ENCODE data around the gene LRP1. TPM values are rescaled to one million over a fixed set of nuclear protein-coding genes. Genes with fewer than 3 reads are reported as not detected.

Gene LRP1
- total and polyA plus RNA-seq, 2 of the 4 experiments (the other 2 are of a cell fraction) = 73.1 to 142 TPM

- H3K9ac ChIP-seq (ENCODE audit: low read depth, low read length) = no peak overlapping the region
- no peak overlapping the region for H3K56ac ChIP-seq (ENCODE audit: extremely low read depth, insufficient read depth, low read length)
- in situ Hi-C loops (cut with MboI; ENCODE audit: low sequenced_read_pairs) (no loop called here), intact Hi-C loops (cut with micrococcal nuclease) (no loop called here), dilution Hi-C loops (cut with HindIII; ENCODE audit: low sequenced_read_pairs, unreplicated experiment) (no loop called here)
- H3K23ac ChIP-seq (ENCODE audit: low read depth, low read length) = no peak overlapping the region
- no peak overlapping the region for H4K8ac ChIP-seq (ENCODE audit: low read depth in 2 of 2, low read length in 2 of 2)
- H4K91ac ChIP-seq (ENCODE audit: insufficient read depth, low read depth, low read length) = no peak overlapping the region
- ATAC-seq (ENCODE audit: low read depth) (no peak), DNase-seq (no peak)
- H3K27me3 ChIP-seq (ENCODE audit: control insufficient read depth, insufficient read depth, low read length) = no peaks in the 10 kb centered on the region
- no peak overlapping the region for H2BK15ac ChIP-seq (ENCODE audit: low read depth, low read length)
- H4K20me1 ChIP-seq (ENCODE audit: insufficient read depth, low read length) = peaks cover 56% of the 10 kb centered on the region
- no peaks in the 10 kb centered on the region; the same call in 1 of the 2 replicates for H3K9me1 ChIP-seq (ENCODE audit: insufficient read depth, low read length)
- no CpG with 5 or more reads among the region's 1 CpG for WGBS, 2 experiments (ENCODE audit: extremely low coverage in 2 of 2, insufficient read length in 1 of 2)
- no peaks in the 10 kb centered on the region for H3K9me3 ChIP-seq (ENCODE audit: control insufficient read depth, insufficient read depth, low read length)
- H3K4ac ChIP-seq (ENCODE audit: low read depth, low read length) = no peak overlapping the region
- no peak overlapping the region for H3K4me3 ChIP-seq (ENCODE audit: insufficient read depth, low read depth, low read length)
- no peak overlapping the region for H3K18ac ChIP-seq (ENCODE audit: low read depth, low read length)
- BruUV-seq (replicated peaks) = no TSS peak
- no peak overlapping the region for H2AK9ac ChIP-seq (replicated peaks; ENCODE audit: low read depth, low read length, poor library complexity)
- ChIA-PET POLR2A (ENCODE audit: unreplicated experiment) (no interaction called here), CTCF (interaction anchor here (0.6 kb wide), 1 partner anchor 49 kb away, joined by 3 read pairs; no protein-coding TSS in a partner anchor)
- H3K27ac ChIP-seq (ENCODE audit: insufficient read depth, low read length) = no peak overlapping the region
- H2BK120ac ChIP-seq (ENCODE audit: low read depth, low read length) = no peak overlapping the region
- no peak overlapping the region for H3K4me2 ChIP-seq (ENCODE audit: low read depth, low read length)
- TF ChIP-seq SMC3 (IDR thresholded peaks at IDR 0.05; ENCODE audit: low read depth, low read length) (no peak), RFX5 (IDR thresholded peaks at IDR 0.05; ENCODE audit: low read depth, low read length) (peak; percentile 85), ELK1 (IDR thresholded peaks at IDR 0.05; ENCODE audit: borderline replicate concordance, low read depth, low read length) (no peak)
- H3K4me1 ChIP-seq (ENCODE audit: control insufficient read depth, insufficient read depth, low read length) = peaks cover 12% of the 10 kb centered on the region
- H3K36me3 ChIP-seq (ENCODE audit: control insufficient read depth, insufficient read depth, low read length) = peaks cover 86% of the 10 kb centered on the region
- H2AK5ac ChIP-seq (ENCODE audit: low read depth, low read length) = no peak overlapping the region
- no peak overlapping the region for H2AFZ ChIP-seq (replicated peaks; ENCODE audit: low read length, poor library complexity)
- no peak overlapping the region for H2BK20ac ChIP-seq (ENCODE audit: low read depth, low read length)
- no peak overlapping the region for H3K14ac ChIP-seq (replicated peaks; ENCODE audit: low read depth, low read length)
- H3K79me1 ChIP-seq (ENCODE audit: low read depth in 1 of 2, low read length in 2 of 2) = peaks cover 10 to 55% of the 10 kb centered on the region in 2 experiments
- H4K5ac ChIP-seq (ENCODE audit: low read depth, low read length) = no peak overlapping the region
- H2BK5ac ChIP-seq (ENCODE audit: low read depth, low read length, poor library complexity, severe bottlenecking) = no peak overlapping the region
Observed at GRCh38 chr12:57170408-57170807, 42.1 kb downstream of the LRP1 start.

Data from IMR-90 (cell line).